ENCODE data around the gene LTA4H.
"Not testable (repeated sequence)": the region's sequence is repeated elsewhere in the genome, so short reads cannot be mapped to it uniquely, and the experiment has no call there.

The LTA4H gene

GRCh38 chr12:96035283-96036236 is at the start of gene LTA4H:
TSS of gene LTA4H (minus strand) at chr12:96035587. CDS start at chr12:96035519, 68 bp downstream.
- DNase-seq, result peak; percentile 98

GRCh38 chr12:96084624-96085023 is 49.2 kb upstream of the LTA4H start:
- no peak for DNase-seq

- no peak for DNase-seq
Measured at GRCh38 chr12:96083020-96083719, 47.8 kb upstream of the LTA4H start.

- no peak for DNase-seq
Measured at GRCh38 chr12:96081596-96081995, 46.2 kb upstream of the LTA4H start.

- DNase-seq, result no peak
Measured at GRCh38 chr12:96078231-96079135, 43.1 kb upstream of the LTA4H start.

GRCh38 chr12:96077081-96077480 is 41.7 kb upstream of the LTA4H start:
- DNase-seq, result no peak

- no peak for DNase-seq
Measured at GRCh38 chr12:96075560-96075959, 40.2 kb upstream of the LTA4H start.

GRCh38 chr12:96073346-96074330 is 38.3 kb upstream of the LTA4H start:
- peak; percentile 44 for DNase-seq

GRCh38 chr12:96070670-96071279 is 35.4 kb upstream of the LTA4H start:
- no peak for DNase-seq

GRCh38 chr12:96069511-96070231 is 34.3 kb upstream of the LTA4H start:
- no peak for DNase-seq

- no peak for DNase-seq
Measured at GRCh38 chr12:96068636-96069035, 33.2 kb upstream of the LTA4H start.

GRCh38 chr12:96068111-96068510 is 32.7 kb upstream of the LTA4H start:
- DNase-seq, result no peak

- DNase-seq, result not testable (repeated sequence)
Measured at GRCh38 chr12:96065776-96066175, 30.4 kb upstream of the LTA4H start.

GRCh38 chr12:96064966-96065365 is 29.6 kb upstream of the LTA4H start:
- no peak for DNase-seq

GRCh38 chr12:96064271-96064670 is 28.9 kb upstream of the LTA4H start:
- DNase-seq, result no peak

GRCh38 chr12:96063046-96063445 is 27.7 kb upstream of the LTA4H start:
- peak; percentile 24 for DNase-seq

GRCh38 chr12:96061864-96062453 is 26.6 kb upstream of the LTA4H start:
- peak; percentile 81 for DNase-seq

GRCh38 chr12:96061323-96061722 is 25.9 kb upstream of the LTA4H start:
- no peak for DNase-seq

- DNase-seq, result no peak
Measured at GRCh38 chr12:96060041-96060440, 24.7 kb upstream of the LTA4H start.

GRCh38 chr12:96057986-96058553 is 22.7 kb upstream of the LTA4H start:
- DNase-seq, result no peak

All from activated CD4-positive, alpha-beta T cell treated with anti-CD3 and anti-CD28 coated beads, Interleukin-2, amount 50 U/mL, for 16 hours (primary cell).